ENCODE measurements around the gene CRYL1.

GRCh38 chr13:20397896-20398295 lies 127.8 kb downstream of the CRYL1 start:
- TF ChIP-seq CTCF (IDR thresholded peaks at IDR 0.05) (no peak), EZH2 (IDR thresholded peaks at IDR 0.05; ENCODE audit: borderline replicate concordance, insufficient read depth, low read depth, low read length, poor library complexity, severe bottlenecking) (no peak)
